Adrenal gland (tissue), 12 donors: Measurements from ENCODE around the gene CAPN7. TPM values are rescaled to one million over a fixed set of nuclear protein-coding genes. Genes with fewer than 3 reads are reported as not detected.

Experiments used
- DNase-seq, 7 donors: peaks; one replicate each; pipeline ENCODE4 v3.0.0-alpha.2; 2019 to 2020
- H3K27ac ChIP-seq, 5 donors: fragments of 200-600 bp; sonication (generic) in 4 of 5; 1 replicate in 3 of 5; 2 replicates in 2 of 5; pipeline versions ENCODE4 v1.5.1 to v1.8.0; 2016 to 2020; ENCODE audit warnings: mild to moderate bottlenecking in 1 of 5
- H3K27me3 ChIP-seq: fragments of 200-600 bp; 2 replicates; pipeline ENCODE4 v1.8.0; 2021
- H3K36me3 ChIP-seq, 2 donors: fragments of 200-600 bp; replicated peaks in 1 of 2; 1 replicate in 1 of 2; 2 replicates in 1 of 2; pipeline versions ENCODE4 v1.5.1 to v1.8.0; 2018 to 2022
- H3K4me1 ChIP-seq, 2 donors: fragments of 200-600 bp; replicated peaks in 1 of 2; 1 replicate in 1 of 2; 2 replicates in 1 of 2; pipeline versions ENCODE4 v1.5.1 to v1.8.0; 2018 to 2021
- H3K4me3 ChIP-seq, 4 donors: fragments of 200-600 bp; sonication (generic) in 3 of 4; one replicate each; pipeline ENCODE4 v1.5.1; 2016 to 2018
- H3K9me3 ChIP-seq, 3 donors: fragments of 200-600 bp; sonication (generic) in 1 of 3; replicated peaks in 1 of 3; 1 replicate in 2 of 3; 2 replicates in 1 of 3; pipeline versions ENCODE4 v1.5.1 to v1.8.0; 2016 to 2021
- POLR2A ChIP-seq, 2 donors: fragments of 450-650 bp; IDR thresholded peaks; one replicate each; pipeline ENCODE4 v1.6.1; 2017; ENCODE audit warnings: antibody characterized with exemption in 2 of 2, mild to moderate bottlenecking in 2 of 2, moderate library complexity in 1 of 2
- WGBS, 4 donors: extraction: QIAGEN DNeasy Blood & Tissue Kit in 2 of 4; methylation state at CpG; one replicate each; pipeline versions ENCODE4 v1.1.5 to v1.1.7; 2013 to 2017; 5-methylcytosine and 5-hydroxymethylcytosine counted together
- intact Hi-C, 2 donors: fragments of 100-400 bp; cut with DNase I; formaldehyde crosslinking; loops; one replicate each; pipeline versions ENCODE4 v1.14.1 to v1.15.0; 2022 to 2023
- polyA plus RNA-seq, 3 donors: library from polyadenylated mRNA; stranded (reverse); fragments of 200-250 nt in 2 of 3; fragments of 350-450 nt in 1 of 3; fragmentation: Illumina TruSeq in 1 of 3; extraction: RNeasy Lipid Tissue Mini Kit (QIAGEN cat#74804) in 1 of 3; gene quantifications; one replicate each; pipeline ENCODE4 v1.2.3, GENCODE V29; 2013 to 2014
- total RNA-seq, 9 donors: library from RNA; depleted of rRNA in 4 of 9; stranded (reverse); fragments of >200 nt in 4 of 9; fragments of 120-200 nt in 1 of 9; fragmentation: NEBNext Ultra II Directional in 1 of 9; extraction: Animal tissue kit (Norgen Biotek cat#: 25700) in 1 of 9; gene quantifications; one replicate each; pipeline versions ENCODE4 v1.1.0 to v1.2.4, GENCODE V29; 2013 to 2023
- TF ChIP-seq, protein P1 (sequence below), 6 experiments: fragments of 450-650 bp in 4 of 6; fragments of 200-600 bp in 2 of 6; sonication (generic) in 1 of 6; IDR thresholded peaks; 1 replicate in 5 of 6; 2 replicates in 1 of 6; pipeline versions ENCODE4 v1.5.1 to v1.8.0; 2016 to 2021; ENCODE audit warnings: antibody characterized with exemption in 6 of 6, mild to moderate bottlenecking in 2 of 6, moderate library complexity in 1 of 6
- donor health status: healthy with polysubstance abuse.
- donor health status: Bipolar disorder and iron deficiency.
- donor health status: DM: yes; HTN: yes; CAD: no.
- donor health status: DM: no; HTN: no; CAD: no.
- donor health status: DM: no; HTN: no; CAD: no.
- donor health status: DM: yes; HTN: yes; CAD: no.

The CAPN7 gene
- total and polyA plus RNA-seq, 12 donors = 14.4 to 54.9 (median 36.5) TPM

DNA sequence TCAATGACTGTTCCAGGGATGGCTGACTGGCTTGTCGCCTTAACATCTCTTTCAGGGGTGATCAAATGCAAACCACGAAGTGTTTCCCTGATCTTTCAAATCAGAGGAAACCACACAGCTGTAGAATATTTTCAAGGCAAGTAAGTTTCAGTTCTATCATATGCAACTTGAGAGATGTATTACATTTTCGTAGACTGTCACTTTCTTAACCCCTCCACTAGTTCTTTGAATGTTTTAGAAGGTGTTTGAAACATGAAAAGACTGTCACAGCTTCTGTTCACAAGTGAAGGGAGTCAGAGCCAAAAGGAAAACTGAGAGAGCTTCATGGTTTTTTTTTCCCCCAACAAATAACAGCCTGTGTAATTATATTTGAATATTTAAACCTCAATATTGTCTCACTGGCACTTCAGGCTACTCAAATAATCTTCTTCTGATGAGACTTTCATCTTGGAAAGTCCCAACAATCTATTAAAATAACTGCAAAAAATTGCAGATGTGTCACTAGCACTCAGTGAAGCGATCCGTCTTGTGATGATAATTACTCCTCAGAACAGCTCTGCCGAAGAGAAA is 25.9 kb upstream of the CAPN7 start:
- no peak overlapping the region for H3K27ac ChIP-seq
- DNase-seq = no peak
- TF ChIP-seq, protein P1, sequence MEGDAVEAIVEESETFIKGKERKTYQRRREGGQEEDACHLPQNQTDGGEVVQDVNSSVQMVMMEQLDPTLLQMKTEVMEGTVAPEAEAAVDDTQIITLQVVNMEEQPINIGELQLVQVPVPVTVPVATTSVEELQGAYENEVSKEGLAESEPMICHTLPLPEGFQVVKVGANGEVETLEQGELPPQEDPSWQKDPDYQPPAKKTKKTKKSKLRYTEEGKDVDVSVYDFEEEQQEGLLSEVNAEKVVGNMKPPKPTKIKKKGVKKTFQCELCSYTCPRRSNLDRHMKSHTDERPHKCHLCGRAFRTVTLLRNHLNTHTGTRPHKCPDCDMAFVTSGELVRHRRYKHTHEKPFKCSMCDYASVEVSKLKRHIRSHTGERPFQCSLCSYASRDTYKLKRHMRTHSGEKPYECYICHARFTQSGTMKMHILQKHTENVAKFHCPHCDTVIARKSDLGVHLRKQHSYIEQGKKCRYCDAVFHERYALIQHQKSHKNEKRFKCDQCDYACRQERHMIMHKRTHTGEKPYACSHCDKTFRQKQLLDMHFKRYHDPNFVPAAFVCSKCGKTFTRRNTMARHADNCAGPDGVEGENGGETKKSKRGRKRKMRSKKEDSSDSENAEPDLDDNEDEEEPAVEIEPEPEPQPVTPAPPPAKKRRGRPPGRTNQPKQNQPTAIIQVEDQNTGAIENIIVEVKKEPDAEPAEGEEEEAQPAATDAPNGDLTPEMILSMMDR (IDR thresholded peaks at IDR 0.05) = no peak
- TF ChIP-seq POLR2A (IDR thresholded peaks at IDR 0.05) = no peak
- intact Hi-C loops = no loop called here
- no peaks in the 10 kb centered on the region for H3K4me1 ChIP-seq
- H3K27me3 ChIP-seq = no peaks in the 10 kb centered on the region
- H3K36me3 ChIP-seq = no peaks in the 10 kb centered on the region
- 61 to 71% (median 69%) methylated on average over 6 of the region's 6 CpGs for WGBS, 4 donors
- no peak overlapping the region for H3K4me3 ChIP-seq
- no peaks in the 10 kb centered on the region for H3K9me3 ChIP-seq

DNA sequence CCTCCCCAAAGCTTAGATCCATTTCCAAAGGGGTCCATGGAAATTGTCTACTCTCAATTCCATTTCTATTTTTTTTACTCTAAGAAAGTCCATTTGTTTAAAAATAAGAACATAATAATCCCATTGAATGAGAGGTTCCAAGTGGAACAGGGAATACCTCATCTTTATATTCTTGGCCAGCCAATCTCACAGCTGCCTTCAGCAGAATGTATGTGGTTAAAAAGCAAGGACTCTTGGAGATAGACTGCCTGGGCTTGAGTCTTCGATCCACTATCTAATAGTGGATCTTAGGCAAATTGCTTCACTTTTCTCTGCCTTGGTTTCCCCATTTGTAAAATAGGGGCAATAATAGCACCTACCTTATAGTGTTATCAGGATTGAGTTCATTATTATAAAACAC is 24.5 kb upstream of the CAPN7 start:
- 80 to 96% (median 90%) methylated on average over 1 of the region's 1 CpG for WGBS, 4 donors
- no peak overlapping the region for H3K27ac ChIP-seq
- no peak overlapping the region for H3K4me3 ChIP-seq
- no peak for DNase-seq
- H3K36me3 ChIP-seq = no peaks in the 10 kb centered on the region
- no peaks in the 10 kb centered on the region for H3K4me1 ChIP-seq
- no peaks in the 10 kb centered on the region for H3K9me3 ChIP-seq
- H3K27me3 ChIP-seq = no peaks in the 10 kb centered on the region
- TF ChIP-seq, protein P1 (IDR thresholded peaks at IDR 0.05) = no peak
- TF ChIP-seq POLR2A (IDR thresholded peaks at IDR 0.05) = no peak
- intact Hi-C loops = no loop called here

DNA sequence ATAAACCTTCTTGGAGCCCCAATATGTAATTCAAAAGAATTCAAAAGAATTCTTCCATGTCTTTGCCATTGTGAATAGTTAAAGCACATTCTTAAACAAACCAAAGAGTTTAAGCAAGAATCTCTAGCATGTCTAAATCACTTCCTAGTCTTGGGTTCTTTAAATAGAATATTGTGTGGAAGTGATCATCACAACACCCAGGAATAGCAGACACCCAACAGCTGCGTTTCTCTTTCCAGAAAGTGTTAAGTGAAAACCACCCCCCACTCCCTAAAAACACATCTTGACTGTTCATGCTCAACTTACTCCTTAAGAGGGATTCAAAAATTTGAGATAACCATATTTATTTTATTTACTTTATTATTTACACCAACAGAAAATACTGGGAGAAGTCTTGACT is 24.1 kb upstream of the CAPN7 start:
- Histone ChIP-seq H3K9me3 (no peaks in the 10 kb centered on the region), H3K27ac (no peak overlapping the region), H3K4me3 (no peak overlapping the region), H3K4me1 (no peaks in the 10 kb centered on the region), H3K36me3 (no peaks in the 10 kb centered on the region), H3K27me3 (no peaks in the 10 kb centered on the region)
- intact Hi-C loops = no loop called here
- WGBS, 4 donors = 81 to 90% (median 85%) methylated on average over 1 of the region's 1 CpG
- TF ChIP-seq, protein P1 (IDR thresholded peaks at IDR 0.05) = no peak
- TF ChIP-seq POLR2A (IDR thresholded peaks at IDR 0.05) = no peak
- no peak for DNase-seq

DNA sequence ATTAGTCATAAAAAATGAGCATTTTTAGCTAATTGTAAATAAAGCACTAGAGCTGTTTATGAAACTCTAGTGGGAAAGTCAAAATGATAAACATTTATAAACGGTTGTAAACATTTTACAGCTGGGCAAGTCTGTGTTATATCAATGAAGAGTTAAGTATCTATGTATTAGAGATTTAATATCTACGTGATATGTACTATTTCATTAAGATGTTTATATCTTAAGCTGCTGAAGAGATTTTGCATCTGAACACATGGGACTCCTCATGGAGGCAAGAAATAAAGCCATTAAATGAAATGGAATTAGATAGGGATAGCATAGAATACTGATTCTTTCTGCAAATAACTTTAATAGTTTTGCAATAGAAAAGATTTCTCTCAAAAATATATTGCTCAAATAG is 23.0 kb upstream of the CAPN7 start:
- no peak overlapping the region for H3K27ac ChIP-seq
- WGBS, 4 donors = 75 to 90% (median 78%) methylated on average over 2 of the region's 2 CpGs
- no peak for DNase-seq

More for the DNA sequence above, 23.0 kb upstream of the CAPN7 start:
- no peak overlapping the region for H3K4me3 ChIP-seq
- H3K4me1 ChIP-seq = no peaks in the 10 kb centered on the region
- H3K27me3 ChIP-seq = no peaks in the 10 kb centered on the region
- intact Hi-C loops = no loop called here
- no peak for TF ChIP-seq POLR2A (IDR thresholded peaks at IDR 0.05)
- TF ChIP-seq, protein P1 (IDR thresholded peaks at IDR 0.05) = no peak
- no peaks in the 10 kb centered on the region for H3K9me3 ChIP-seq
- H3K36me3 ChIP-seq = no peaks in the 10 kb centered on the region
